ENCODE results near the gene PCDHGC4.
A peak's percentile ranks its signal among the peaks of the same experiment; 100 is the strongest.

The PCDHGC4 gene

GRCh38 chr5:141508798-141509611 is 24.2 kb downstream of the PCDHGC4 start:
- DNase-seq (ENCODE audit: insufficient read length, low spot score) (no peak), FAIRE-seq (peak; percentile 95)

GRCh38 chr5:141510160-141510559 is 25.3 kb downstream of the PCDHGC4 start:
- no peak for TF ChIP-seq TAF1 (IDR thresholded peaks at IDR 0.05; ENCODE audit: low read depth, low read length)
- no peak for TF ChIP-seq POLR2AphosphoS5 (IDR thresholded peaks at IDR 0.05; ENCODE audit: low read depth, low read length)
- TF ChIP-seq SPI1 (IDR thresholded peaks at IDR 0.05; ENCODE audit: low read depth, low read length), result no peak
- TF ChIP-seq POU2F2 (IDR thresholded peaks at IDR 0.05; ENCODE audit: low read depth, low read length), result no peak
- no peak for TF ChIP-seq PAX5 (IDR thresholded peaks at IDR 0.05; ENCODE audit: insufficient read depth, low read length, severe bottlenecking)
- no peak for TF ChIP-seq POLR2A (IDR thresholded peaks at IDR 0.05; ENCODE audit: low read depth, low read length)
- FAIRE-seq (no peak), DNase-seq (ENCODE audit: insufficient read length, low spot score) (no peak)

More at GRCh38 chr5:141508798-141509611, 24.2 kb downstream of the PCDHGC4 start:
- TF ChIP-seq SPI1 (IDR thresholded peaks at IDR 0.05; ENCODE audit: low read depth, low read length) (peak; percentile 57), POLR2A (IDR thresholded peaks at IDR 0.05; ENCODE audit: low read depth, low read length) (peak; percentile 43), TAF1 (IDR thresholded peaks at IDR 0.05; ENCODE audit: low read depth, low read length) (no peak), PAX5 (IDR thresholded peaks at IDR 0.05; ENCODE audit: insufficient read depth, low read length, severe bottlenecking) (no peak), POU2F2 (IDR thresholded peaks at IDR 0.05; ENCODE audit: low read depth, low read length) (peak; percentile 54; the same call in 1 of the 2 replicates), POLR2AphosphoS5 (IDR thresholded peaks at IDR 0.05; ENCODE audit: low read depth, low read length) (no peak)

- no peak for FAIRE-seq
- DNase-seq (ENCODE audit: insufficient read length, low spot score), result no peak
- TF ChIP-seq TAF1 (IDR thresholded peaks at IDR 0.05; ENCODE audit: low read depth, low read length) (peak; percentile 17; the same call in 1 of the 2 replicates), POU2F2 (IDR thresholded peaks at IDR 0.05; ENCODE audit: low read depth, low read length) (peak; percentile 100), POLR2A (IDR thresholded peaks at IDR 0.05; ENCODE audit: low read depth, low read length) (peak; percentile 35; the same call in 1 of the 2 replicates), PAX5 (IDR thresholded peaks at IDR 0.05; ENCODE audit: insufficient read depth, low read length, severe bottlenecking) (no peak), SPI1 (IDR thresholded peaks at IDR 0.05; ENCODE audit: low read depth, low read length) (peak; percentile 49; the same call in 1 of the 2 replicates), POLR2AphosphoS5 (IDR thresholded peaks at IDR 0.05; ENCODE audit: low read depth, low read length) (peak; percentile 50; the same call in 1 of the 2 replicates)
Observed at GRCh38 chr5:141510850-141511601, 26.2 kb downstream of the PCDHGC4 start.

- FAIRE-seq (no peak), DNase-seq (ENCODE audit: insufficient read length, low spot score) (no peak)
- TF ChIP-seq PAX5 (IDR thresholded peaks at IDR 0.05; ENCODE audit: insufficient read depth, low read length, severe bottlenecking) (no peak), TAF1 (IDR thresholded peaks at IDR 0.05; ENCODE audit: low read depth, low read length) (no peak), POLR2A (IDR thresholded peaks at IDR 0.05; ENCODE audit: low read depth, low read length) (no peak), SPI1 (IDR thresholded peaks at IDR 0.05; ENCODE audit: low read depth, low read length) (no peak), POLR2AphosphoS5 (IDR thresholded peaks at IDR 0.05; ENCODE audit: low read depth, low read length) (no peak), POU2F2 (IDR thresholded peaks at IDR 0.05; ENCODE audit: low read depth, low read length) (no peak)
Observed at GRCh38 chr5:141511771-141512325, 27.0 kb downstream of the PCDHGC4 start.

GRCh38 chr5:141512390-141512910 is 27.6 kb downstream of the PCDHGC4 start:
- TF ChIP-seq POLR2AphosphoS5 (IDR thresholded peaks at IDR 0.05; ENCODE audit: low read depth, low read length) (no peak), PAX5 (IDR thresholded peaks at IDR 0.05; ENCODE audit: insufficient read depth, low read length, severe bottlenecking) (no peak), POU2F2 (IDR thresholded peaks at IDR 0.05; ENCODE audit: low read depth, low read length) (no peak), POLR2A (IDR thresholded peaks at IDR 0.05; ENCODE audit: low read depth, low read length) (no peak), TAF1 (IDR thresholded peaks at IDR 0.05; ENCODE audit: low read depth, low read length) (no peak), SPI1 (IDR thresholded peaks at IDR 0.05; ENCODE audit: low read depth, low read length) (no peak)
- DNase-seq (ENCODE audit: insufficient read length, low spot score), result no peak
- no peak for FAIRE-seq

- FAIRE-seq (peak; percentile 98), DNase-seq (ENCODE audit: insufficient read length, low spot score) (no peak)
- TF ChIP-seq PAX5 (IDR thresholded peaks at IDR 0.05; ENCODE audit: insufficient read depth, low read length, severe bottlenecking) (no peak), POLR2A (IDR thresholded peaks at IDR 0.05; ENCODE audit: low read depth, low read length) (peak; percentile 65), SPI1 (IDR thresholded peaks at IDR 0.05; ENCODE audit: low read depth, low read length) (no peak), POU2F2 (IDR thresholded peaks at IDR 0.05; ENCODE audit: low read depth, low read length) (no peak), TAF1 (IDR thresholded peaks at IDR 0.05; ENCODE audit: low read depth, low read length) (no peak), POLR2AphosphoS5 (IDR thresholded peaks at IDR 0.05; ENCODE audit: low read depth, low read length) (no peak)
Observed at GRCh38 chr5:141512911-141513626, 28.2 kb downstream of the PCDHGC4 start.

GRCh38 chr5:141513627-141514329 is 28.9 kb downstream of the PCDHGC4 start:
- DNase-seq (ENCODE audit: insufficient read length, low spot score) (no peak), FAIRE-seq (no peak)
- TF ChIP-seq TAF1 (IDR thresholded peaks at IDR 0.05; ENCODE audit: low read depth, low read length), result no peak
- TF ChIP-seq SPI1 (IDR thresholded peaks at IDR 0.05; ENCODE audit: low read depth, low read length), result peak; percentile 13; the same call in 1 of the 2 replicates
- TF ChIP-seq POLR2AphosphoS5 (IDR thresholded peaks at IDR 0.05; ENCODE audit: low read depth, low read length), result no peak
- no peak; the same call in 1 of the 2 replicates for TF ChIP-seq POLR2A (IDR thresholded peaks at IDR 0.05; ENCODE audit: low read depth, low read length)
- no peak for TF ChIP-seq PAX5 (IDR thresholded peaks at IDR 0.05; ENCODE audit: insufficient read depth, low read length, severe bottlenecking)
- TF ChIP-seq POU2F2 (IDR thresholded peaks at IDR 0.05; ENCODE audit: low read depth, low read length), result peak; percentile 76
